ENCODE data around the gene IL34. TPM values are rescaled to one million over a fixed set of nuclear protein-coding genes. Genes with fewer than 3 reads are reported as not detected.
A peak's percentile ranks its signal among the peaks of the same experiment; 100 is the strongest.

IL34 gene
- total and polyA plus RNA-seq, 2 of the 13 experiments (the other 11 are each of a cell fraction or from before 2014, with no cell fraction given), result 1.2 to 1.3 TPM

- TF ChIP-seq ATF2 (CRISPR knock-in tag; IDR thresholded peaks at IDR 0.05), result no peak
- no peak for TF ChIP-seq PBX2 (CRISPR knock-in tag; IDR thresholded peaks at IDR 0.05)
- TF ChIP-seq YY1 (IDR thresholded peaks at IDR 0.05; ENCODE audit: insufficient read depth, insufficient replicate concordance, low read depth, low read length), result peak; percentile 48
- TF ChIP-seq ZSCAN21 (CRISPR knock-in tag; IDR thresholded peaks at IDR 0.05; ENCODE audit: borderline replicate concordance), result no peak
- no peak for TF ChIP-seq HNRNPUL1 (IDR thresholded peaks at IDR 0.05; ENCODE audit: low read depth, low read length)
- TF ChIP-seq ZNF644 (CRISPR knock-in tag; IDR thresholded peaks at IDR 0.05; ENCODE audit: low read depth), result no peak
- no peak for TF ChIP-seq KLF6 (CRISPR knock-in tag; IDR thresholded peaks at IDR 0.05)
- no peak for TF ChIP-seq SYNCRIP (IDR thresholded peaks at IDR 0.05; ENCODE audit: insufficient read depth, low read depth, low read length)
- TF ChIP-seq ZNF280D (CRISPR knock-in tag; IDR thresholded peaks at IDR 0.05), result no peak
- TF ChIP-seq ZNF883 (CRISPR knock-in tag; IDR thresholded peaks at IDR 0.05; ENCODE audit: not compliant biosample characterization), result no peak
- TF ChIP-seq SIX1 (CRISPR knock-in tag; IDR thresholded peaks at IDR 0.05; ENCODE audit: borderline replicate concordance), result peak; percentile 89
- no peak for TF ChIP-seq ZFP36L1 (CRISPR knock-in tag; IDR thresholded peaks at IDR 0.05)
- peak; percentile 48; the same call in 1 of the 2 replicates for TF ChIP-seq E2F5 (CRISPR knock-in tag; conservative IDR thresholded peaks at IDR 0.05)
- TF ChIP-seq ARID4A (CRISPR knock-in tag; IDR thresholded peaks at IDR 0.05; ENCODE audit: borderline replicate concordance), result peak; percentile 80; the same call in 1 of the 2 replicates
- no peak for TF ChIP-seq ZNF207 (IDR thresholded peaks at IDR 0.05; ENCODE audit: borderline replicate concordance)
- TF ChIP-seq ZBTB39 (CRISPR knock-in tag; IDR thresholded peaks at IDR 0.05), result no peak
Observed at GRCh38 chr16:70685938-70686375, 39.6 kb downstream of the IL34 start, which contains the start of gene MTSS2 (continued).
